ENCODE data around the gene PEX10.

GRCh38 chr1:2443277-2444137, 31.1 kb upstream of the PEX10 start:
- peak in 1 of 7 experiments; percentile 17 for TF ChIP-seq CTCF (IDR thresholded peaks at IDR 0.05)
- TF ChIP-seq POLR2A (IDR thresholded peaks at IDR 0.05): no peak
